WTC11 (cell line): ENCODE measurements around the gene NPR3. TPM values are rescaled to one million over a fixed set of nuclear protein-coding genes. Genes with fewer than 3 reads are reported as not detected.

ENCODE experiments used
- ATAC-seq: fragments of 200-7000 bp; cut with Tn5 transposase; 2 replicates; pipeline ENCODE4 v1.10.0; 2021; ENCODE audit warnings: mild to moderate bottlenecking, moderate library complexity
- CTCF ChIA-PET: fragments of 300-600 bp; sonication (Branson Sonifier 250); formaldehyde crosslinking; loops from one replicate; lab custom pipeline; 2021; ENCODE audit warnings: antibody characterized with exemption; lab: Charles Lee
- POLR2A ChIA-PET: fragments of 350-600 bp; sonication (Branson Sonifier 250); formaldehyde crosslinking; loops from one replicate; lab custom pipeline; 2021; ENCODE audit warnings: antibody characterized with exemption; lab: Charles Lee
- DNase-seq: peaks from one replicate; pipeline ENCODE4 v3.0.0; 2021; ENCODE audit warnings: low spot score
- H3K27ac Mint-ChIP-seq: 2 replicates; pipeline ENCODE4 v1.8.0; 2021; ENCODE audit warnings: mixed read lengths
- H3K27me3 Mint-ChIP-seq: 2 replicates; pipeline ENCODE4 v1.8.0; 2021; ENCODE audit warnings: low read depth, mild to moderate bottlenecking, moderate library complexity, mixed read lengths
- H3K36me3 Mint-ChIP-seq: 2 replicates; pipeline ENCODE4 v1.8.0; 2021; ENCODE audit warnings: mixed read lengths
- H3K4me1 Mint-ChIP-seq: 2 replicates; pipeline ENCODE4 v1.8.0; 2022; ENCODE audit warnings: mixed read lengths
- H3K4me3 Mint-ChIP-seq: 2 replicates; pipeline ENCODE4 v1.8.0; 2021; ENCODE audit warnings: mild to moderate bottlenecking, moderate library complexity, mixed read lengths
- H3K9me3 Mint-ChIP-seq: 2 replicates; pipeline ENCODE4 v1.8.0; 2021; ENCODE audit warnings: mixed read lengths
- CREB1 ChIP-seq: sonication (generic); formaldehyde crosslinking; IDR thresholded peaks from 2 replicates; pipeline ENCODE4 v1.8.0; 2023; ENCODE audit warnings: mild to moderate bottlenecking, missing genetic modification reagents
- ELF4 ChIP-seq: sonication (generic); formaldehyde crosslinking; IDR thresholded peaks from 2 replicates; pipeline ENCODE4 v1.8.1; 2022; ENCODE audit warnings: low read depth, mild to moderate bottlenecking, moderate library complexity, missing genetic modification reagents
- EMX1 ChIP-seq: fragments of 250-450 bp; sonication (Bioruptor Pico); IDR thresholded peaks from 2 replicates; pipeline ENCODE4 v1.8.0; 2021; ENCODE audit warnings: mild to moderate bottlenecking
- ESRRA ChIP-seq: sonication (generic); formaldehyde crosslinking; IDR thresholded peaks from 2 replicates; pipeline ENCODE4 v1.8.1; 2022; ENCODE audit warnings: mild to moderate bottlenecking, missing genetic modification reagents, borderline replicate concordance
- ETV6 ChIP-seq: sonication (generic); formaldehyde crosslinking; IDR thresholded peaks from 2 replicates; pipeline ENCODE4 v1.8.1; 2022; ENCODE audit warnings: mild to moderate bottlenecking, missing genetic modification reagents
- FOXJ3 ChIP-seq: sonication (generic); formaldehyde crosslinking; IDR thresholded peaks from 2 replicates; pipeline ENCODE4 v1.9.0; 2021; ENCODE audit warnings: missing genetic modification reagents, mild to moderate bottlenecking, borderline replicate concordance
- GTF2I ChIP-seq: fragments of 250-450 bp; sonication (Bioruptor Pico); conservative IDR thresholded peaks from 2 replicates; pipeline ENCODE4 v1.4.0; 2021; ENCODE audit warnings: mild to moderate bottlenecking
- IRF2 ChIP-seq: sonication (generic); formaldehyde crosslinking; IDR thresholded peaks from 2 replicates; pipeline ENCODE4 v1.8.0; 2022; ENCODE audit warnings: low read depth, missing genetic modification reagents, borderline replicate concordance
- JAZF1 ChIP-seq: fragments of 250-450 bp; sonication (Bioruptor Pico); IDR thresholded peaks from 2 replicates; pipeline ENCODE4 v1.9.0; 2021; ENCODE audit warnings: moderate library complexity, mild to moderate bottlenecking, inconsistent platforms
- KAT7 ChIP-seq: sonication (generic); formaldehyde crosslinking; IDR thresholded peaks from 2 replicates; pipeline ENCODE4 v1.8.1; 2023; ENCODE audit warnings: missing genetic modification reagents, mild to moderate bottlenecking, borderline replicate concordance
- PRRX2 ChIP-seq: fragments of 250-450 bp; sonication (Bioruptor Pico); IDR thresholded peaks from 2 replicates; pipeline ENCODE4 v1.8.0; 2021; ENCODE audit warnings: mild to moderate bottlenecking
- RELA ChIP-seq: sonication (generic); formaldehyde crosslinking; IDR thresholded peaks from 2 replicates; pipeline ENCODE4 v1.8.1; 2022; ENCODE audit warnings: missing genetic modification reagents, mild to moderate bottlenecking, borderline replicate concordance
- SP1 ChIP-seq: sonication (generic); formaldehyde crosslinking; conservative IDR thresholded peaks from 2 replicates; pipeline ENCODE4 v1.8.1; 2022; ENCODE audit warnings: missing genetic modification reagents
- TP53 ChIP-seq: sonication (generic); formaldehyde crosslinking; IDR thresholded peaks from 2 replicates; pipeline ENCODE4 v1.8.1; 2023; ENCODE audit warnings: mild to moderate bottlenecking, missing genetic modification reagents
- ZBTB21 ChIP-seq: sonication (generic); formaldehyde crosslinking; IDR thresholded peaks from 2 replicates; pipeline ENCODE4 v1.8.1; 2023; ENCODE audit warnings: mild to moderate bottlenecking, missing genetic modification reagents, borderline replicate concordance
- ZNF317 ChIP-seq: sonication (generic); formaldehyde crosslinking; IDR thresholded peaks from 2 replicates; pipeline ENCODE4 v1.8.1; 2023; ENCODE audit warnings: low read depth, mild to moderate bottlenecking, moderate library complexity, missing genetic modification reagents, borderline replicate concordance
- ZNF671 ChIP-seq: fragments of 250-450 bp; sonication (Bioruptor Pico); IDR thresholded peaks from 2 replicates; pipeline ENCODE4 v1.8.0; 2021; ENCODE audit warnings: mild to moderate bottlenecking
- total RNA-seq: library from RNA; stranded (reverse); gene quantifications from 3 replicates; pipeline ENCODE4 v1.2.3, GENCODE V29; 2021
- TF ChIP-seq, protein P1 (sequence below): sonication (generic); formaldehyde crosslinking; IDR thresholded peaks from 2 replicates; pipeline ENCODE4 v1.8.1; 2023; ENCODE audit warnings: mild to moderate bottlenecking, missing genetic modification reagents, moderate library complexity
- TF ChIP-seq, protein P2 (sequence below): fragments of 250-450 bp; sonication (Bioruptor Pico); conservative IDR thresholded peaks from 2 replicates; pipeline ENCODE4 v1.9.0; 2021; ENCODE audit warnings: mild to moderate bottlenecking
- TF ChIP-seq, protein P3 (sequence below): sonication (generic); formaldehyde crosslinking; IDR thresholded peaks from 2 replicates; pipeline ENCODE4 v1.8.1; 2022; ENCODE audit warnings: low read depth, mild to moderate bottlenecking, moderate library complexity, missing genetic modification reagents, borderline replicate concordance

NPR3 gene
- total RNA-seq, 1 experiment from 2014 or later = 0.09 TPM

- Mint-ChIP-seq H3K27me3 (peaks cover 12% of the 10 kb centered on the region; the same call in 1 of the 2 replicates), H3K9me3 (peaks cover 43% of the 10 kb centered on the region), H3K4me3 (no peak overlapping the region), H3K4me1 (no peaks in the 10 kb centered on the region)
- POLR2A ChIA-PET = no interaction called here
- ATAC-seq = no peak
- CTCF ChIA-PET = no interaction called here
- no peak for DNase-seq
- TF ChIP-seq, protein P1, sequence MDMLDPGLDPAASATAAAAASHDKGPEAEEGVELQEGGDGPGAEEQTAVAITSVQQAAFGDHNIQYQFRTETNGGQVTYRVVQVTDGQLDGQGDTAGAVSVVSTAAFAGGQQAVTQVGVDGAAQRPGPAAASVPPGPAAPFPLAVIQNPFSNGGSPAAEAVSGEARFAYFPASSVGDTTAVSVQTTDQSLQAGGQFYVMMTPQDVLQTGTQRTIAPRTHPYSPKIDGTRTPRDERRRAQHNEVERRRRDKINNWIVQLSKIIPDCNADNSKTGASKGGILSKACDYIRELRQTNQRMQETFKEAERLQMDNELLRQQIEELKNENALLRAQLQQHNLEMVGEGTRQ (CRISPR knock-in tag) = no peak
- TF ChIP-seq SP1 (CRISPR knock-in tag) (no peak), IRF2 (CRISPR knock-in tag) (no peak), ZBTB21 (CRISPR knock-in tag) (no peak), KAT7 (CRISPR knock-in tag) (no peak), JAZF1 (CRISPR knock-in tag) (no peak), ESRRA (CRISPR knock-in tag) (no peak), RELA (CRISPR knock-in tag) (no peak)
- TF ChIP-seq, all 79 proteins: peak for 0
- Mint-ChIP-seq H3K27ac (no peak overlapping the region), H3K36me3 (peaks cover 27% of the 10 kb centered on the region)
These were observed 24.2 kb upstream of the NPR3 start for GRCh38 chr5:32686799-32687498.

GRCh38 chr5:32687499-32687831 is 23.7 kb upstream of the NPR3 start:
- Mint-ChIP-seq H3K4me3 (no peak overlapping the region), H3K27ac (no peak overlapping the region), H3K9me3 (peaks cover 43% of the 10 kb centered on the region)
- CTCF ChIA-PET = no interaction called here
- ATAC-seq = no peak
- TF ChIP-seq ESRRA (CRISPR knock-in tag) (no peak), EMX1 (CRISPR knock-in tag) (no peak)
- TF ChIP-seq, all 79 proteins: peak for 0
- H3K4me1 Mint-ChIP-seq = no peaks in the 10 kb centered on the region
- peaks cover 12% of the 10 kb centered on the region; the same call in 1 of the 2 replicates for H3K27me3 Mint-ChIP-seq
- no peak for DNase-seq
- POLR2A ChIA-PET = no interaction called here
- peaks cover 27% of the 10 kb centered on the region for H3K36me3 Mint-ChIP-seq

DNA sequence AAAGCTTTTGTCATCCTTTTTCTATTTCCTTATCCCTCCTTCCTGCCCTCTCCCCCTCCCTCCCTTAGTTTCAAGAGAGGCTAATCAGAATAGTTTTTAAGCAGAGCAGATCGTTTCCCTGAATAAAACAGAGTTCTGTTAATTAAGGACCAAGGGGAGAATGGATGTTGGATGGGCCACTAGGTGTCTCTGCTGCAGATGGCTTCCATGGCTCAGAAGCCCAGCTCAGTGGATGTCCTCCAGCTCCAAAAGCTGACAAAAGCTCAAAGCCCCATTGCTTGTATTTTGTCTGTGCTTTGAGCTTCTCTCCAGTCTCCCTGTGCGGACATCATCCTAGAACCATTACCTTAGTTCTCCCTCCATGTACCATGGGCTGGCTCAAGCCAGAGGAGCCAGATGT is 21.0 kb upstream of the NPR3 start:
- Mint-ChIP-seq H3K27ac (no peak overlapping the region), H3K4me3 (no peak overlapping the region), H3K27me3 (peaks cover 1% of the 10 kb centered on the region; the same call in 1 of the 2 replicates), H3K4me1 (no peaks in the 10 kb centered on the region), H3K9me3 (peaks cover 18% of the 10 kb centered on the region), H3K36me3 (peaks cover 9% of the 10 kb centered on the region)
- DNase-seq = no peak
- peak; percentile 60 for ATAC-seq
- ChIA-PET POLR2A (no interaction called here), CTCF (interaction anchor here (0.5 to 1.5 kb wide), 8 partner anchors 14 to 746 kb away, joined by 3 to 8 read pairs (median 3); no protein-coding TSS in a partner anchor)
- TF ChIP-seq, protein P2, sequence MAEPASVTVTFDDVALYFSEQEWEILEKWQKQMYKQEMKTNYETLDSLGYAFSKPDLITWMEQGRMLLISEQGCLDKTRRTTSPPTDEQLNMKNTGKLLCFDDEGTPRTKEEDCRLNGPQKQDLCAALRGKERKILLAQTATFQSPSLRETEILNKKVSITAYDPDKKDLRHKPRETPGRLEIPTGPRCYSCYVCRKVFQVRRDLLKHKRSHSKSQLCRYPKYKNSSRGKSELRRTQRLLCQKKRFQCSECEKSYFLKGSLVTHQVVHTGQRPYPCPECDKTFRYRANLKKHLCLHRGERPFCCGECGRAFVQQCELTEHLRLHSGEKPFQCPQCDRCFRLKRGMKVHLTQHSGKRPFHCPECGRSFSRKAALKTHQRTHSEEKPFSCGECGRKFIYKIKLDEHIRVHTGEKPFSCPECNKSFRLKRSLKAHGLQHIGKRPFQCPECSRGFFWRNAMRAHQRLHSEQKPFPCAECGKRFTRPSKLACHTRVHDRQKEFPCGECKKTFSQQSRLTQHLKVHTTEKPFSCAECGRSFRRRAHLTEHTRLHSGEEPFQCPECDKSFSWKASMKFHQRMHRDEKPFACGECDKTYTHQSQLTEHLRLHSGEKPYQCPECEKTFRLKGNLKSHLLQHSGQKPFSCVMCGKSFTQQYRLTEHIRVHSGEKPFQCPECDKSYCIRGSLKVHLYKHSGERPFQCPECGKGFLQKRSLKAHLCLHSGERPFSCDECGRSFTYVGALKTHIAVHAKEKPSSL = no peak
- TF ChIP-seq CREB1 (CRISPR knock-in tag) (no peak), FOXJ3 (no peak), ETV6 (no peak), TP53 (CRISPR knock-in tag) (no peak), ZNF671 (no peak), GTF2I (CRISPR knock-in tag) (no peak), ELF4 (CRISPR knock-in tag) (no peak), RELA (CRISPR knock-in tag) (no peak), PRRX2 (no peak), ZNF317 (CRISPR knock-in tag) (no peak)
- TF ChIP-seq, protein P3, sequence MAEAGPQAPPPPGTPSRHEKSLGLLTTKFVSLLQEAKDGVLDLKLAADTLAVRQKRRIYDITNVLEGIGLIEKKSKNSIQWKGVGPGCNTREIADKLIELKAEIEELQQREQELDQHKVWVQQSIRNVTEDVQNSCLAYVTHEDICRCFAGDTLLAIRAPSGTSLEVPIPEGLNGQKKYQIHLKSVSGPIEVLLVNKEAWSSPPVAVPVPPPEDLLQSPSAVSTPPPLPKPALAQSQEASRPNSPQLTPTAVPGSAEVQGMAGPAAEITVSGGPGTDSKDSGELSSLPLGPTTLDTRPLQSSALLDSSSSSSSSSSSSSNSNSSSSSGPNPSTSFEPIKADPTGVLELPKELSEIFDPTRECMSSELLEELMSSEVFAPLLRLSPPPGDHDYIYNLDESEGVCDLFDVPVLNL (CRISPR knock-in tag) = no peak
- TF ChIP-seq, protein P1 (CRISPR knock-in tag) = no peak
